Trophoblast cell (in vitro differentiated cells and primary cell): Measurements from ENCODE around the gene SEC16A.
"Not testable (repeated sequence)": the region's sequence is repeated elsewhere in the genome, so short reads cannot be mapped to it uniquely, and the experiment has no call there.

ENCODE experiments used
- DNase-seq, 2 donors: peaks; one replicate each; pipeline ENCODE4 v3.0.0-alpha.2; 2016
- H2AFZ ChIP-seq: 2 replicates; pipeline ENCODE4 v1.6.1; 2013; ENCODE audit warnings: low read length, moderate library complexity, mild to moderate bottlenecking; ENCODE audit not compliant: insufficient read depth, poor library complexity
- H2AK5ac ChIP-seq: 2 replicates; pipeline ENCODE4 v1.6.1; 2013; ENCODE audit warnings: mild to moderate bottlenecking, low read length
- H2BK120ac ChIP-seq: 2 replicates; pipeline ENCODE4 v1.6.1; 2013; ENCODE audit warnings: low read length, mild to moderate bottlenecking, moderate library complexity; ENCODE audit not compliant: insufficient read depth, poor library complexity
- H2BK12ac ChIP-seq: 2 replicates; pipeline ENCODE4 v1.6.1; 2013; ENCODE audit warnings: mild to moderate bottlenecking, low read length, moderate library complexity
- H2BK5ac ChIP-seq: 2 replicates; pipeline ENCODE4 v1.6.1; 2013; ENCODE audit warnings: low read length, low read depth, moderate library complexity, mild to moderate bottlenecking; ENCODE audit not compliant: poor library complexity
- H3K14ac ChIP-seq: 2 replicates; pipeline ENCODE4 v1.6.1; 2013; ENCODE audit warnings: mild to moderate bottlenecking, low read length
- H3K18ac ChIP-seq: 2 replicates; pipeline ENCODE4 v1.6.1; 2013; ENCODE audit warnings: mild to moderate bottlenecking, low read length
- H3K23ac ChIP-seq: 2 replicates; pipeline ENCODE4 v1.6.1; 2013; ENCODE audit warnings: low read length
- H3K27ac ChIP-seq: 2 replicates; pipeline ENCODE4 v1.5.1; 2013; ENCODE audit warnings: low read depth, mild to moderate bottlenecking, inconsistent platforms, low read length, moderate library complexity
- H3K27me3 ChIP-seq: 2 replicates; pipeline ENCODE4 v1.6.1; 2013; ENCODE audit warnings: inconsistent platforms, mild to moderate bottlenecking, low read length, moderate library complexity; ENCODE audit not compliant: insufficient read depth
- H3K36me3 ChIP-seq, 2 experiments: 1 replicate in 1 of 2; 2 replicates in 1 of 2; pipeline ENCODE4 v1.6.1; 2013; ENCODE audit warnings: low read length in 2 of 2, mild to moderate bottlenecking in 2 of 2, moderate library complexity in 1 of 2; ENCODE audit not compliant: insufficient read depth in 2 of 2, control insufficient read depth in 1 of 2
- H3K4ac ChIP-seq: 2 replicates; pipeline ENCODE4 v1.6.1; 2013; ENCODE audit warnings: low read depth, mild to moderate bottlenecking, low read length, moderate library complexity
- H3K4me1 ChIP-seq, 2 experiments: 1 replicate in 1 of 2; 2 replicates in 1 of 2; pipeline ENCODE4 v1.6.1; 2013; ENCODE audit warnings: low read length in 2 of 2, mild to moderate bottlenecking in 2 of 2, moderate library complexity in 1 of 2; ENCODE audit not compliant: insufficient read depth in 2 of 2, control insufficient read depth in 1 of 2
- H3K4me2 ChIP-seq: 2 replicates; pipeline ENCODE4 v1.6.1; 2013; ENCODE audit warnings: inconsistent platforms, mild to moderate bottlenecking, low read length, moderate library complexity
- H3K4me3 ChIP-seq: 2 replicates; pipeline ENCODE4 v1.5.1; 2013; ENCODE audit warnings: mild to moderate bottlenecking, low read depth, low read length, inconsistent platforms
- H3K79me1 ChIP-seq: one replicate; pipeline ENCODE4 v1.6.1; 2013; ENCODE audit warnings: low read length
- H3K79me2 ChIP-seq: 2 replicates; pipeline ENCODE4 v1.6.1; 2013; ENCODE audit warnings: low read length, mild to moderate bottlenecking; ENCODE audit not compliant: control insufficient read depth, insufficient read depth, poor library complexity
- H3K9ac ChIP-seq: 2 replicates; pipeline ENCODE4 v1.6.1; 2013; ENCODE audit warnings: mild to moderate bottlenecking, low read length
- H3K9me3 ChIP-seq: 2 replicates; pipeline ENCODE4 v1.6.1; 2013; ENCODE audit warnings: low read depth, mild to moderate bottlenecking, control low read depth, inconsistent platforms, low read length; ENCODE audit not compliant: insufficient read depth
- H4K12ac ChIP-seq: 2 replicates; pipeline ENCODE4 v1.6.1; 2013; ENCODE audit warnings: low read depth, mild to moderate bottlenecking, low read length, moderate library complexity
- H4K8ac ChIP-seq: 2 replicates; pipeline ENCODE4 v1.6.1; 2013; ENCODE audit warnings: low read depth, mild to moderate bottlenecking, low read length, moderate library complexity
- H4K91ac ChIP-seq: one replicate; pipeline ENCODE4 v1.6.1; 2013; ENCODE audit warnings: low read depth, mild to moderate bottlenecking, low read length, moderate library complexity
- WGBS: extraction: QIAGEN DNeasy Blood & Tissue Kit; methylation state at CpG from one replicate; pipeline ENCODE4 v1.1.7; 2013; ENCODE audit warnings: missing lambda C conversion rate; ENCODE audit not compliant: insufficient read length, insufficient coverage; ENCODE audit errors: extremely low coverage; 5-methylcytosine and 5-hydroxymethylcytosine counted together

The SEC16A gene

DNA sequence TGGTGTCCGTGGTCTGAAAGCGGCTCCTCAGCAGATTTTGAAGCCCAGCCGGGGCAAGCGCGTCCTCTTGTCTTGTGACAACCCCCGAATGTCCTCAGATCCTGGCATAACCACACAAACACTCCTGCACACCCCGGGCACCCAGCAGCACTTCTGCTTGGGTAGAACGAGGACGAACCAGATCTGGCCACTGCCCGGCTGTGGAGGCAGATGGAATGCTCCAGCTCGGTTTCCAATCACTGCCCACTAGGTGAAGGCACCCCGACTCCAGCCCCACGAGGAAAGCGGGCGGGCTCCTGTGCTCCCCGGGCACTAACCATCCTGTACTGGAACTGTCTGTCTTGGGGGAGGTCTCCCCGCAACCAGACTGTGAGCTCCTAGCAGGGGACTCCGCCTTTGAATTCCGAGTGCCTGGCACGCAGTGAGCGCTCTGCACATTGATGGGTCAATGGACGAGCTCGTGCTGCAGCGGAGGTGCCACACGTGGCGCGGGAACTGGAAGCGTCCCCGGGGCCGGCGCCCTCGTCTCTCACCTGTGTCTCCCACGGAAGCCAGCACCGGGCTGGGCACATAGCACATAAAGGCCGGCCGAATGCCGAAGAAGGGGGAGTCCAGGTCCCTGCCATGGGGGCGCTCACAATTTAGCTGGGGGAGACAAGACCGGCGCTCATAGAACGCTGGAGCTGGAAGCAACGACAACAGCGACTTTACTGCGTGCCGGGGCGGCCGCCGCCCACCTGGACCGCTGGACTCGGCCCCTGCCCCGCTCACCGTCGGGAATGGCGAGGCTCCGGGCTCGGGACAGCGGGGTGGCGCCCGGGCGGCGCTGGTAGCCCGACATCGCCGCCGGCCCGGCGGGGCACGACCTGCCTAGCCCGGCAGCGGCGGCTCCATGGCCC is 73.0 kb downstream of the SEC16A start:
- Histone ChIP-seq H3K9me3 (no peaks in the 10 kb centered on the region), H3K79me2 (peaks cover 18% of the 10 kb centered on the region), H3K9ac (peak overlapping the region; percentile 77), H3K79me1 (peaks cover 11% of the 10 kb centered on the region), H3K4ac (peak overlapping the region; percentile 97), H3K18ac (peak overlapping the region; percentile 96), H4K12ac (peak overlapping the region; percentile 82), H3K4me3 (peak overlapping the region; percentile 87), H3K4me2 (peak overlapping the region; percentile 92), H3K23ac (no peak overlapping the region), H2BK5ac (peak overlapping the region; percentile 57), H3K27me3 (no peaks in the 10 kb centered on the region), H2AK5ac (peak overlapping the region; percentile 84), H2BK120ac (peak overlapping the region; percentile 68), H4K8ac (peak overlapping the region; percentile 92), H3K4me1 (peaks cover 7 to 16% of the 10 kb centered on the region in 2 experiments), H4K91ac (peak overlapping the region; percentile 95), H3K36me3 (peaks cover 44 to 48% of the 10 kb centered on the region in 2 experiments), H3K14ac (peak overlapping the region; percentile 97), H2AFZ (peak overlapping the region; percentile 81), H2BK12ac (peak overlapping the region; percentile 61), H3K27ac (no peak overlapping the region)
- no CpG with 5 or more reads among the region's 71 CpGs for WGBS
- peak in 1 of 2 donors; percentile 31 for DNase-seq

DNA sequence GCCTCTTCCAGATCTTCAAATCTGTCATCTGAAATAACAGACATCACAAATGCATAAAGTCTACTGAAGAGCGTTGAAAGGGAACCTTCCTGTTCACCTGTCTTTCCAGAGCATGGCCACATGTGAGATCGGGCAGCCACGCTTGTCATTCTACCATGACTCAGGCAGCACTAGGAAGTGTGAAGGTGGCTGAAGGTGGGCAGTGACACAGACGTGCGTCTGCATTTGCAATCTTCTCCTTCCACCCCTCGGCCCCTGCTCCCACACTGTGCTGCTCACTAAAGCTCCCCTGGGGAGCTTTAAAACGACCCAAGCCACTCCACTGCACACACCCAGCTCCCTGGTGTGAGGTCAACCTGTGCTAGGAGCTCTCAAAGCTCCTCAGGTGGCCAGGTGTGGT is 74.9 kb downstream of the SEC16A start:
- Histone ChIP-seq H3K14ac (no peak overlapping the region), H4K91ac (no peak overlapping the region), H3K9ac (no peak overlapping the region), H2AK5ac (no peak overlapping the region), H3K27me3 (no peaks in the 10 kb centered on the region), H3K36me3 (peaks cover 40 to 45% of the 10 kb centered on the region in 2 experiments), H3K27ac (no peak overlapping the region), H3K9me3 (no peaks in the 10 kb centered on the region), H2BK120ac (no peak overlapping the region), H2AFZ (no peak overlapping the region), H3K18ac (no peak overlapping the region), H2BK12ac (no peak overlapping the region), H3K79me2 (peaks cover 18% of the 10 kb centered on the region), H3K4me1 (peaks cover 7 to 16% of the 10 kb centered on the region in 2 experiments), H3K4me2 (no peak overlapping the region), H4K12ac (no peak overlapping the region), H4K8ac (no peak overlapping the region), H3K4me3 (no peak overlapping the region), H2BK5ac (no peak overlapping the region), H3K79me1 (peaks cover 11% of the 10 kb centered on the region), H3K4ac (no peak overlapping the region), H3K23ac (no peak overlapping the region)
- DNase-seq = no peak
- WGBS = no CpG with 5 or more reads among the region's 7 CpGs

DNA sequence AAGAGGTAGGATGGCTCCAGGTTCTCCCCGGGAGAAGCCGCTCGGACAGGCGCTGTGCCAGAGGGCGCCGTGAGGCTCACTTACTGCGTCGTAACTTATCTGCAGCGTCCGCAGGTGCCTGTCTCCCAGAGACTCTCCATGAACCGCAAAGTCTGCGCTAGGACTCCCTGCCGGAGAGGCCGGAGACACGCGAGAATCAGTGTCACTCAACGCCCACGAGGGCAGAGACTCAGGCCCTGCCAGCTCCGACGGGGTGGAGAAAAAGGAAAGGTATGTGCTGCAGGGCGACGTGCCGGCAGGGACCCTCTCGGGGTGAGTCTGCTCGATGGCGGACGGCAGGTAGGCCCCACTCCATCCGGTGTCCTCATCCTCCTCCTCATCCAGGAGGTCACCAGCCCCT is 75.8 kb downstream of the SEC16A start:
- no CpG with 5 or more reads among the region's 28 CpGs for WGBS

DNA sequence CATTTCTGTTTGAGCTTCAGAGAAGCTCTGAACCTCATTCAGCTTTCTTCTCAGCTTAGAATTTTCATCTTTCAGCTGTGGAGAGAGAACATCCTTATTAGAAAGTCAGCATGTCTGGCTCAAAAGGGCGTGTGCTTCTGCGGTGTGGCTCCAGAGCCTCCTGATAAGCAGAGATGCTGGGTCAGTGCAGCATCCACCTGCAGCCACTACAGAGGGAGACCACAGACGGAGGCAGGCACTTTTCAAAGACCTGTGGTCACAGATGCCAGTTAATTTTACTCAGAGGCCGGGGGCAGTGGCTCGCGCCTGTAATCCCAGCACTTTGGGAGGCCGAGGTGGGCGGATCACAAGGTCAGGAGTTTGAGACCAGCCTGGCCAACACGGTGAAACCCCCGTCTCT is 76.9 kb downstream of the SEC16A start:
- H3K4ac ChIP-seq, H2BK5ac ChIP-seq, H3K23ac ChIP-seq, H2AK5ac ChIP-seq, H4K8ac ChIP-seq, H3K14ac ChIP-seq, H4K91ac ChIP-seq, DNase-seq, H3K18ac ChIP-seq, H3K27me3 ChIP-seq, H3K9ac ChIP-seq, H3K27ac ChIP-seq, H2AFZ ChIP-seq, H3K4me2 ChIP-seq, H3K4me3 ChIP-seq, H2BK12ac ChIP-seq, H2BK120ac ChIP-seq, H3K9me3 ChIP-seq, H4K12ac ChIP-seq: not testable (repeated sequence)
- Histone ChIP-seq H3K79me2 (peaks cover 11% of the 10 kb centered on the region), H3K79me1 (peaks cover 13% of the 10 kb centered on the region), H3K4me1 (peaks cover 18% of the 10 kb centered on the region in 2 experiments), H3K36me3 (peaks cover 40 to 43% of the 10 kb centered on the region in 2 experiments)
- WGBS = no CpG with 5 or more reads among the region's 10 CpGs

More for the DNA sequence above, 75.8 kb downstream of the SEC16A start:
- H3K23ac ChIP-seq, H4K8ac ChIP-seq, H3K9ac ChIP-seq, H2BK5ac ChIP-seq, H2BK120ac ChIP-seq, H3K14ac ChIP-seq, H2AFZ ChIP-seq, H2BK12ac ChIP-seq, H2AK5ac ChIP-seq, H3K27me3 ChIP-seq, DNase-seq, H4K91ac ChIP-seq, H3K4me2 ChIP-seq, H3K9me3 ChIP-seq, H3K27ac ChIP-seq, H3K4me3 ChIP-seq, H4K12ac ChIP-seq, H3K4ac ChIP-seq, H3K18ac ChIP-seq: not testable (repeated sequence)
- Histone ChIP-seq H3K79me1 (peaks cover 11% of the 10 kb centered on the region), H3K79me2 (peaks cover 18% of the 10 kb centered on the region), H3K4me1 (peaks cover 8 to 17% of the 10 kb centered on the region in 2 experiments), H3K36me3 (peaks cover 42 to 44% of the 10 kb centered on the region in 2 experiments)
